ENCODE results near the gene CELA3B. TPM values are rescaled to one million over a fixed set of nuclear protein-coding genes. Genes with fewer than 3 reads are reported as not detected.
"Not testable (repeated sequence)": the region's sequence is repeated elsewhere in the genome, so short reads cannot be mapped to it uniquely, and the experiment has no call there.

The CELA3B gene, protein sequence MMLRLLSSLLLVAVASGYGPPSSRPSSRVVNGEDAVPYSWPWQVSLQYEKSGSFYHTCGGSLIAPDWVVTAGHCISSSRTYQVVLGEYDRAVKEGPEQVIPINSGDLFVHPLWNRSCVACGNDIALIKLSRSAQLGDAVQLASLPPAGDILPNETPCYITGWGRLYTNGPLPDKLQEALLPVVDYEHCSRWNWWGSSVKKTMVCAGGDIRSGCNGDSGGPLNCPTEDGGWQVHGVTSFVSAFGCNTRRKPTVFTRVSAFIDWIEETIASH
- not detected for total RNA-seq

DNA sequence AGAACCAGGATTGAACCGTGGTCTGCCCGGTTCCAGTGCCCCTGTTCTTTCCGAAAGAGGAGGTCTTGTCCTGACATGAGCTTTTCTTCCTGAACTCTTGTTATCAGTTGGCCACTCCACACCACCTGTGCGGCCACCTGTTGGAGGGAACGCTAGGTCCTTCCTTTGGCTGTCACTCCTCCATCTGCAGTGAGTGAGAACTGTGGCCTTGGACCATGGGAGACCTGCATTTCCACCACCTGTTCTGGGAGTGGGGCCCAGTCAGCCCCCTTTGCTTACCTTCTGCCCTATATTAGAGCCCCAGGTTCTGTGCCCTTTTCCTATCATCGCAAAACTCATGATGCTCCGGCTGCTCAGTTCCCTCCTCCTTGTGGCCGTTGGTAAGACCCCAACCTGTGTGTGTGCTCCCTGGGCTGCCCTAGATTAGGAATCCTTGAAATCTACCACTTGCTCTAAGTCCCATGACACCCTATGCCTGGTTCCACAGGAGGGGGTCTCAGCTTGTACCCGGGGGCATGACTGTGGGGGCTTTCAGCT, at the start of gene CELA3B:
CELA3B (plus strand) TSS at position 320 of the 537 bp plus-strand sequence; CDS start at position 338, 18 bp downstream.
- not testable (repeated sequence) for DNase-seq

DNA sequence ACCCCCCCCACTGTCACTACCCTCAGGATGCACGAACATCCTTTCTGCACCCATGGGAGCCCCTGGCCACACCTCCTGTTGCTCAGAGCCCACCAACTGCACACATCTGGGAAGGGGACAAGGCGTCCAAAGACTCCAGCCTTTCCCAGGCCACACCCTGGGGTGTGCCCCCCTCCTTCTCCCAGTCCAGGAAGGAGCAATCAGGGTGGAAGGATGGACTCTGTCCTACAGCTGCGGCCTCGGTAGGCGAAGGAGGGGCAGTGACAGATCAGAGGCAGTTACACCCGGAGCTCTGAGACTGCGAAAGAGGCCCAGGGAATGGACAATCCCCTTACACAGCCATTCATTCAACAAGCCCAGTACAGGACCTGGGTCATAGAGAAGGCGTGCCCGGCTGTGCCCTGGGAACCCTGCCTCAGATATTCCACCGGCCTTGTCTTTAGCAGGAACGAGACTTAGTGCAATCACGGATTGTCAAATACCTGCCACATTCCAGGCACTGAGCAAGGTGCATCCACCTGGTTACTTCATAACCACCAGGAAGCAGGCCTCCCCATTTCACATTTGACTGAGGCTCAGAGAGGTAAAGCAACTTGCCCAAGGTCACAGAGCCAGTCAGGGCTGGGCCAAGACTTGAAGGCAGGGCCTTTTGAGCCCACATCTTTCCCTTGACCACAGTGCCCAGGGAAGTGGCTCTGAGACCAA, 49.1 kb upstream of the CELA3B start:
- DNase-seq: peak; percentile 30

DNA sequence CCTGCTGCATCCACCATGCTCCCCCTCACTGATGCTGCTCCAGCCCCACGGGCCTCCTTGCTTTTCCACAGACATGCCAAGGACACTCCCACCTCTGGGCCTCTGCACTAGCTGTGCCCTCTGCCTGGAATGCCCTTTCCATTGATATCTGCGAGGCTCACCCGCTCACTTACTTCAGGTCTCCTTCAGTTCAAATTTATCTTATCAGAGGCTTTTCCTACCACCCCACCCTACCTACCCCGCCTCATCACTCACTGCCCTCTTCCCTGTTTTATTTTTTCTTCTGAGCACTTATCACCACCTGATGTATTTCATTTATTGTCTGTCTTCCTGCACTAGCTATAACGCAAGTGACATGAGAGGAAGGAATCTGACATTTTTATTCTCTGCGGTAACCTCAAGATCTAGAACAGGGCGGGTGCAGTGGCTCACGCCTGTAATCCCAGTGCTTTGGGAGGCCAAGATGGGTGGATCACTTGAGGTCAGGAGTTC, 46.7 kb upstream of the CELA3B start:
- no peak for DNase-seq

DNA sequence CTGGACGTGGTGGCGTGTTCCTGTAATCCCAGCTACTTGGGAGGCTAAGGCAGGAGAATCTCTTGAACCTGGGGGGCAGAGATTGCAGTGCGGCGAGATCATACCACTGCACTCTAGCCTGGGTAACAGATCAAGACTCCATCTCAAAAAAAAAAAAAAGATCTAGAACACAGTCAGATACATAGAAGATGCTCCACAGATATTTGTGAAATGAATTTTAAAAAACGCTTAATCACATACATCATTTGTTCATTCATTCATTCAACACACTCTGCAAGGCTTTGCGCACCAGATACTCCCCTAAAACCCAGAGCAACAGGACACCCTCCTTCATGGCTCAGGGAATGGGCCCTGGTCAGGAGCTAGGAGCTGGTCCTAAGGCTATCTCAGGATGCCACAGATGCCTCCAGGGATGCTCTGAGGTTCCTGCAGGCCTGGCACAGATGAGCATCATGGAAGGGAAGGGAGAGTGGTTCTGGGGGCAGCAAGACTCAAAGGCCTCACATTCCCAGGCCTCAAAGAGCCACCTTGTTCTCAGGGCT, 46.1 kb upstream of the CELA3B start:
- no peak for DNase-seq

DNA sequence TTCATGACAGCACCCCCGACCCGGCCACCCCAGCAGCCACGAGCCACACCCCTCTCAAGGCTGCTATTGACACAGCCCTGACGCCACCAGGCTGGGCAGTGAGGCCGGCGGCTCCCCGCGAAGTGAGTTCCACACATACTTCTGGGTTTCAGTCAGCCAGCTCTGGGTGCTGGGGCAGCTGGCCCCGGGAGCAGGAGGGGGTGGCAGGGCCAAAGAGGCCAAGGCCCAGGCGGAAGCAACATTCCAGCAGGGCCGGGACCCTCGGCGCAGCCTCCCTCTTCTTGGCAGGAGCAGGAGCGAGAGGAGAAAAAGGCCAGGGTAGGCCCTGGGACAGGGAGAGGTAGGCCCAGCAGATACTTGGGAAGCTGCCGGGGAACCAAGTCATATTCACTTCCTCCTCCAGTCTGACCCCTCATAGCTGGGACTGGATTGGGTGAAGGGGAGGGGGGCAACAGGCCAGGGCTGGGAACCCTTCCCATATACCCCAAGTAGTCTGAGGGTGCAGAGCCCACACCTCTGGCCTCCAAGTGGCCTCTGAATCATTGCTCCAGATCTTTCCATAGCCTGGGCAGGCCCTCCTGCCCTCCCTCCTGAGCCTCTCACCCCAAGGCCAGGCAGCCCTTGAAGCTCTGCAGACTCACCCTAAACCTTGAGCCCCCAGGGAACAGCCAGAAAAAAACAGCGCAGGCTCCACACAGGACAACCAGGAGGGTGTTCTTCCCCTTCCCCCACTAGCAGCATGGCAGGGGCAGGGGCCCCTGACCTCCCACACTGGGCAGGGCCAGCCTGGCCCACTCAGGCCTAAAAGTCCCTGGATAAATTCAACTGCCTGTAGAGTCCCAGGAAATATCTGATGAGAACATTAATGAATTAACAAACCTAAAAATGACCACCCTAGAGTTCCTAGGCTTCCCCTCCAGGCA, 45.4 kb upstream of the CELA3B start:
- DNase-seq: no peak

DNA sequence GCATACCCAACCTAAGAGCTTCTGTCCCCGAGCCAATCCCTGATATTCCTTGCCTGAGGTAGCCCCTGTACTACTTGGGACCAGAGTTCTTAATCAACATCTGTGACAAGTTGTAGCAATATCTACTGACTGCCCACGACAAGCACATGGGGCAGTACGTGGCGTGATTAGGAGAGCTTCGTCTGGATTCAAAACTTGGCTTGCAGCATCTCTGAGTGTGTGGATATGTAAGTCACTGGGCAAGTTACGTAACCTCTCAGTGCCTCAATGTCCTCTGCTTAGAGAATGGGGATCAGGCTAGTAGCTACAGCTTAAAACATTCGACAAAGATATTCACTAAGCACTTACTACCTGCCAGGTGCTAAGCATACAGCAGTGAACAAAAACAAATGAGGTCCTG, 44.7 kb upstream of the CELA3B start:
- no peak for DNase-seq

DNA sequence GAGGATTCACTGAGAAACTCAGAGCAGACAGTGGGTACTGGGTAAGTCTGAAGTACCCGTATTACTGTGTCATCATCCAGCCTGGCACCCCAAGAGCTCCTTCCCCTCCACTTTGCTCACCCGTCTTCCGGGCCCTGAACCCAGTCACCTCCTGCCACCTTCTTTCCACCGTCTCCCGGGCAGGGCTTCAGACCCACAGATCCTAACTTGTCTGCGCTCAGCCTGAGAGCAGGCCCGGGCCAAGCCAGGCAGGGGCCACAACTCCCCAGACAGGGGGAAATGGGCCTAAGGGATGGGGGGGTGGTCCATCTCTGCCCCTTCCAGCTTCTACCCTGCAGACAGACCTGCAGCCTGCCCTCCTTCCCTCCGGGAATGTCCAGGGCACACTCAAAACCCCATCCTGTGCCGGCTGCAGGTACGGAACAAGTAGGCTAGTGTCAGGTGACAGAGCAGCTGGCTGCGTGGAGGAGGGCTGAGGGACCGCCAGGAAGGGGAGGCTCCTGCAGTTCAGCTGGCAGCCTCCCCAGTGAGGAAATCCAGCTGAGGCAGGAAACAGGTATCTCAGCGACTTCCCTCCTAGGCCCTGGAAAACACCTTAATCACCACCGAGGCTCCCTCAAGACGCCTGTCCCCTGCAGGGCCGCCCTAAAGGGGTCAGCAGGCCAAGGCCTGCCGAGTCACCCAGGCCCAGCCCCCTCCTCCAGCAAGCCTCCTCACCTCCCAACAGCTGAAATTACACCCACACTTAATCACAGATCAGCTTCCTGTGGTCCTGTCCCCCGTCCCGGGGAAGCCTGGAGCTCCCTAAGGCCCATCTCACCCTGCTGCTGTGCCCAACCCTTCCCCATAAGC, 43.2 kb upstream of the CELA3B start:
- DNase-seq: no peak

DNA sequence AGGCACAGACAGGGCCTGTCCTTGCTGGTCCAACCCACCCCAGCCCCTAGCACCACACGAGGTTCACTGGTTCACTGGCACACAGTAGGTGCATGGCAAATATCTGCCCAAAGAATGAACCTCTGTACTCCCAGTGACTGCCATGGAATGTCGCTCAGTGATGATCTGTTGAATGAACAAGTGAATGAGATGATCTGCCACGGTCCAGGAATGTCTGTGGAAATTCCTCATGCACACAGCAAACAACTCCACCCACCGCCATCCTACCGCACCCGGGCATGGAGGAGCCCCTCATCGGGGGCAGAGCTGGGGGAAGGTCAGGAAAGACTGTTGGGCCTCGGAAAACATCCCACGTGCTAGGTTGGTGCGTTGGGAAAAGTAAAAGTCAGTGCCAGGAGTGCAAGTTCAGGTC, 41.4 kb upstream of the CELA3B start:
- DNase-seq: peak; percentile 10

DNA sequence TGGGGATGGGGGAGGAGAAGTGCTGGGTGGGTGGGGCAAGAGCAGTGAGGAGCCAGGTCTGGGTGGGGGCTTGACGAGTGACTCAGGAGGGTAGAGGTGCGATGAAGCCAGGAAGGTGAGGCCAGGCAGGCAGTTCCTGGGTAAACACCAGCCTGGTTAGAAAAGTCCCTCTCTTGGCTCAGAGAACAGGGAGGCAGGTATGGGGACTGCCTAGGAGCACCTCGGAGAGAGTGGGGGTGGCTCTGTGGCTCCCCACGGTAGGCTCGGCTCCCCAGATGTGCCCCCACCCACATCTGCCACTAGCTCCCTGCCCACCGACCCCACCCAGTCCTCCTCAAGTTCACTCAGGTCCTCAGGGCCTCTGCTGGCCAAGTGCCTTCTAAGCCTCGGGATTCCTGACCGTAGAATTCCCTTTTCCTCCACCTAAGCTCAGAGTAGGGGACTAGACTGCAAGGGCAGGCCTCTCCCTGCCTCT, 40.9 kb upstream of the CELA3B start:
- no peak for DNase-seq

DNA sequence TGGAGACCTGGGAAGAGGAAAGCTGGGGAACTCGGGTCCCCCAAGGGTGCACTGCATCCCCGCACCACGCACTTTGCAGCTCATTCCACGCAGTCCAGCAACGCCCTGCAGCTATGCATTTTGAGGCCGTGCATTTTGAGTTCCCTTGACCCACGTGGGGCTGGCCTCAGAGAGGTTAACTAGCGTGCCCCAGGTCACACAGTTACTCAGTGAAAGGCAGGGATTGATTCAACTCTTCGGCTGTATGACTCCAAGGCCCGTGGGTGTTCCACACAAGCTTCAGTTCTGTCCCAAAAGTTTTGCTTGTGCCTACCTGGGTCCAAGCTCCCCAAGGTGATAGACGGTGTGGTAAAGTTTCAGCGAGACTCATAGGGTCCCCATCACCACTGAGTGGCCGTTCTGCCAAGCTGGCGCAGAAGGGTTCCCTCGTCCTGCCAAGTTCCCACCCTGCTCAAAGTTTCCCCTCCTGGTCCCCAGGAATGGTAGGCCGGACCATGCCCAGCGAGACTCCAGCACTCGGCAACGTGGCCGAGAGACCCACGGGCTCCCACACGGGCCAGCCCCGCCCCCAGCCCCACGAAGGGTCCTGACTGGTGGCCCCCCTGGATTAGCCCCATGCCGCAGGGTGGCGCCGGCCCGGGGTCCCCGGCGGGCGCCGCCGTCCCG, 40.3 kb upstream of the CELA3B start:
- DNase-seq: no peak

DNA sequence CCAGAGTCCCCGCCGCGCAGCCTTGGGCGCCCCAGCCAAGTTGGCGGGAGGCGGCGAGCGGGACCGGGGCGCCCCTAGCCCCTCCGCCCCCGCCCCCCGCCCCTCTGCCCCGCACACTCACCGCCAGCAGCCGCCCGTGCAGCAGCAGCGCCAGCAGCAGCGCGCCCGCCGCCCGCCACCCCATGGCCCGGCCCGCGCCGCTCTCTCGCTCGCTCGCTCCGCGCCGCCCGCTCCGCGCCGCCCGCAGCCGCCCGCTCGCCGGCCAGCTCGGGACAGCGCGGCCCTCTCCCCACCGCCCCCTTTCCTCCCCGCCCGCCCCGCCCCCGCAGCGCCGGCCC, 39.8 kb upstream of the CELA3B start, which contains the start of gene HSPG2:
HSPG2 (minus strand) TSS at position 277 of the 338 bp plus-strand sequence; CDS start at position 184, 93 bp downstream.
- no peak for DNase-seq

DNA sequence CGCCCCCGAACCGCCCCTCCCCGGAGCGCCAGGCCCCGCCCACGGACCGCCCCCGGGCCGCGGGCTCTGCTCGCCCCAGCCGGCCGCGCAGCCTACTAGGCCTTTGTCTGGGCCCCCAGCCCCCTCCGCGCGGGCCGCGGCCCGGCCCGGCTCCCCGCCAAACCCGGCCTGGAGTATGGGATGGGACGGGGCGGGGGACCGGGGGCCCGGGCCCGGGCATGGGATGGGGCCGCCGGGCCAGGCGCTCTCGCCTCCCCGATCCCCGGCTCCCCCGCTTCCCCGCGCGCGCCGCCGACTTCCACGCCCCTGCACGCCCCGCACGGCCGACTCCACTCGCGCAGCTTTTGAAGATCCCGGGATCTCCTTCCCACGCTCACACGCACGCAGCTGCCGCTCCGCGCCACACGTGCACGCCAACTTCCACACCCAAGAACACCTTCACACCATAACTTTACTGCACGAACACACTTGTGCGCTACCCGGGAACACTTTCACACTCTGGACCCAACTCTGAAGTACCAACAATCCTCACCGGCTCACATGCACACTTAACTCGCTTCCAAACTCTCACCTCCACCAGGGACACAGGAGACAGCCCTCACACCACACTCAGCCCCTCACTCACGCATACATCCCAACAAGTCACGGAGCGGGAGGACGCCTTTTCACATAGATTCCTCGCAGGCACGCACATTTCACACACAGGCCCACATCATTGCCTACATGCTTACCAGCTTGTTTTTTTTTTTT, 39.3 kb upstream of the CELA3B start:
- DNase-seq: peak; percentile 78

DNA sequence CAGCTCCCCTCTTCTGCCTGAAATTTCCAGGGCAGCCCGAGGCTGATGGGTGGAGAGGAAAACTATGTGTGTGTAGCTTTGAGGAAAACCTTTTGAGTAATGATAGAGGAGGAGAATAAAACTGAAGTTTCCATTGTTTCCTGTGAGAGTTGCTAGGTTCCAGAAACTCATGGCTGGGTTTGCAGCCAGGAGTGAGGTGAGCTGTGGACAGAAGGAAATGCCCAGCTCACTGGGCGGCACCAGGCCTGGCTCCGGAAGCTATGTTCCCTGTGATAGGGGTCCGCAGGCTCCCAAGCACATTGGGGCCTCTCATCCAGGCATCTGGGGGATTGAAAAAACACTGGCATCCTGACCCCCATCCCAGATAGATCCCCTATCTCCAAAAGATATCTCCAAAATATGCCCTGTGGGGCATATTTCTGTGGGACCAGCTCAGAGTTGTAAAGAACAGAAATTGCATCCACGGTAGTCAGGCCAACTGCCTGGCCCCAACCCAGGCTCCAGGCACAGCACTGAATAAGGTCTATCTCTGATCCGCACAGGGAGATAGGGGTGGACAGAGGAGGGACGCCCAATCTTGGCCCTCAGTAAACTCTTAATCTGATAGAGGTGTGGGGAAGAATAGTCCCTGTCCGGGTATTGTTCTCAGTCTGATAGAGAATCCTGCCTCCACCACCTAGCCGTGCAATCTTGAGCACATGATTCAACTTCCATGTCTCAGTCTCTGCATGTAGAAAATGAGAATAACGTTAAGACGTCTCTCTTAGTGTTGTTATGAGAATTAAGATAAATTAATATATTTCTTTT, 37.9 kb upstream of the CELA3B start:
- no peak for DNase-seq

DNA sequence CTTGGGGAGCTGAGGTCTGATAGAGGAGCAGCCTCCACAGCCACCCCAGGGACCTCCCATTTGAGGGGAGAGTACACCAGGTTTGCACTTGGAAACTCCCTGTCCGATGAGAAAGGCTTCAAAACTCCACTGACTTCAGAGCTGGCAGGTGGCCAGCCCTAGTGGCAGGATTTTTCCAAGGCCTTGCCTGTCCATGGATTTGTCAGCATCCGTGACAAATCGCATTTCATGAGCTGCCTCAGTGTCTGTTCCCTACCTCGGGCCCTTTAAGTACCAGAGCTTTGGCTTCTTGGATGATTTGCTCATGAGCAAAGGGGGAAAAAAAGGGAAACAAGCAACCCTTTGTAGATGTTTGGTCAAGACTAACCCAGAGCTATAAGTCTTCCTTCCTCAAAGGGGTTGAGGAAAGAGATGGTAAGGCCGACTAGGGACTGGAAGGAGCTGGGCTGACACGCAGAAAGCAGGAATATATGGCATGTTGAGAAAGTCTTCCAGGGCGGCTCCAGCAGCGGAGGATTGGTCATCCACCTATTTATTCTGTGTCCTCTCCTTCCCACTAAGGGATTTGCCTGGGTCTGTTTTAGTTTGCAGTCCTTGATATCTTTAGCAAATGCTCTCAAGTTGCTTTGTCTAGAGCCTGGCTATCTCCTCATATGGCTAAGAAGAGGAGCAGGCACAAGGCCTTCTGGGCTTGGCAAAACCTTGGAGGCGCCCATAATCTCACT, 37.0 kb upstream of the CELA3B start:
- DNase-seq: peak; percentile 87

DNA sequence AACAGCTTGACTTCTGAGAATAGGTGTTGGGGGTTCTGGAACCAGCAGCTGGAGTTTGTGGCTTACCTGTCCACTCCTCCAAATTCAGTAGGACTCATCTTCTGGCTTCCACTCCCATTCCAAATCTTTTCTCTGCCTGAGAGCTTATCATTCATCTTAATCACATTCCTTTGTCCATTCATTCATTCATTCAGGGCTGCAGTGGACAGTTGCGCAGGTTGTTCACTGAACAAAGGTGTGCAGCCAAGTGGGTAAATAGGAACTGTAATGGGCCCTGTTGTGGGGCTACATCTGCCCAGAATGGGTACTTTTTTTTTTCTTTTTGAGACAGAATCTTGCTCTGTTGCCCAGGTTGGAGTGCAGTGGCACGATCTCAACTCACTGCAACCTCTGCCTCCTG, 36.3 kb upstream of the CELA3B start:
- DNase-seq: no peak

DNA sequence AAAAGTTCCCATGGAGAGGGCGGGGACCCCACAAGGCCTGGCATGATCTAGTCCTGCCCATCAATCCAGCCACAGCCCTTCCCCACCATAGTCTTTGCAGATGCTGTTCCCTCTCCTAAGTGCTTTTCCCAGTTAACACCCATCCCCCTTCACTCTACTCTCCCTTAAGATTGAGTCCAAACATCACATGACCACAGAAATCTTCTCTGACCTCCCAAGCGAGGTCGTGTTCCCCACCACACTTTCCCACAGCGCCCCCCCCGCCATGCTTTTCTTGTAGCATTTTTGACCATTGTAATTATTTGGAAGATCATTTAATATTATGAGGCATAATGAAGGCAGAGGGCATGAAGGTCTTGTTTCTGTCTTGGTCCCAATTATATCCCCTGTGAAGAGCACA, 35.5 kb upstream of the CELA3B start:
- DNase-seq: no peak

DNA sequence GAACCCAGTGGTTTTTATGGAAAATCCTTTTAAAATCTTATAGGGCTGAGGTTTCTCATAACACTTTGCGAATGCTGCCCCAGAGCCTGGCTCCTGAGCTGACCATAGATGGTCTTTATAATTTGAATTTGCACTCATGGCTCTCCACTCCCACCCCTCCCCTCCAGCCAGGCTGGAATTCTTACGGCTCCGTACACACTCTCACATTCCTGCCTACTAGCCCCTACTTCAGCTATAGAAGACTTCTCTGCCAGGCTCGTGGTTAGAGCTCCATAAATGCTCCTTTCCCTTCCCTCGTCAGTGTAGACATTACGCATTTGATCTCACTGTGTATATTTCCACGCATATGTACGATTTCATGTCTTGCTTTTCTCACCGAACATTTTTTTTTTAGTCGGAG, 34.4 kb upstream of the CELA3B start:
- no peak for DNase-seq

Measured in skin of body (tissue), 2 donors.